Measurements from ENCODE around the gene UGT2B28.
"Not testable (repeated sequence)": the region's sequence is repeated elsewhere in the genome, so short reads cannot be mapped to it uniquely, and the experiment has no call there.

Gene UGT2B28

DNA sequence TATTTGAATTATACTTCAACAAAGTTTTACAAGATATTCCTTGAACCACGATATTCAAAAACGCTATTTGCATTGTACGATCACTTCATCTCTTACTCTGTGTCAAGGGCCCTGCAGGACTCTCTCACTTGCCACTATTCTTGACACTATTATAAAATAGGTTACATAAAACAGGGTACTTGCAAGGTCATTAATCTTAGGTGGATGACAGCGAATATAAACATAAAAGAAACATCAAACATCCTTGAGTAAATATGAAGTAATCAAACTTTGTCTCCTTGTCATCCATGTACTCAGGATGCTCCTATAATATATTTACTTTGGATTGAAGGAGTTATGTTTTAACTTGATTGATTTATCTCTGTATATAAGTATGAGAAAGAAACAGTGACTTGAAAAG is at the start of gene UGT2B28:
TSS of gene UGT2B28 (plus strand) at position 395 of the 400 bp plus-strand sequence. CDS start 26 bp downstream, outside the sequence.
- POLR2A ChIA-PET; H3K9me3 ChIP-seq (ENCODE audit: control insufficient read depth, insufficient read depth, low read depth, low read length); H3K27ac ChIP-seq (ENCODE audit: extremely low read depth, low read depth, low read length); H3K4me3 ChIP-seq (ENCODE audit: low read depth, low read length); H3K4me1 ChIP-seq (ENCODE audit: control insufficient read depth, insufficient read depth, low read length); H3K36me3 ChIP-seq (ENCODE audit: control insufficient read depth in 2 of 2, insufficient read depth in 1 of 2, low read length in 2 of 2); CTCF ChIA-PET: not testable (repeated sequence)

DNA sequence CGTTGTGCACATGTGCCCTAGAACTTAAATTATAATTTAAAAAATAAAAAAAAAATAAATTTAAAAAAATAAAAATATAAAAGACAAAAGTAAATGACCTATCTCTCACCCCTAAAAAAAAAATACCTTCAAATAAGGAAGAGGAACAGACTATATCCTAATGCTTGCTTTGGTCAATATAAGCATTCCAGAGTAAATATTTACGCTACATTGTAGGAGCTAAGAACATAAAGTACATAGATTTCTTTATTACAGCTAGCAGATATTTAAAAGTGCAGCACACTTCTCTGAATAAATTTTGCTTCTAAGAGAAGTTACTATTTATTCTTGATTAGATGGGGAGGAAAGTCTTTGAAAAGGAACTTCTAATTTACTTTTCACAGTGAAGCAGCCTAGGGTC is 41.2 kb upstream of the UGT2B28 start:
- TF ChIP-seq ZSCAN23 (tag by site-specific recombination; IDR thresholded peaks at IDR 0.05): no peak
- TF ChIP-seq ZNF777 (tag by site-specific recombination; IDR thresholded peaks at IDR 0.05; ENCODE audit: borderline replicate concordance): no peak
- TF ChIP-seq, protein P1, sequence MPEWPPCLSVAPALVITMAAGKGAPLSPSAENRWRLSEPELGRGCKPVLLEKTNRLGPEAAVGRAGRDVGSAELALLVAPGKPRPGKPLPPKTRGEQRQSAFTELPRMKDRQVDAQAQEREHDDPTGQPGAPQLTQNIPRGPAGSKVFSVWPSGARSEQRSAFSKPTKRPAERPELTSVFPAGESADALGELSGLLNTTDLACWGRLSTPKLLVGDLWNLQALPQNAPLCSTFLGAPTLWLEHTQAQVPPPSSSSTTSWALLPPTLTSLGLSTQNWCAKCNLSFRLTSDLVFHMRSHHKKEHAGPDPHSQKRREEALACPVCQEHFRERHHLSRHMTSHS (tag by site-specific recombination; IDR thresholded peaks at IDR 0.05): no peak
- TF ChIP-seq ZNF211 (tag by site-specific recombination; IDR thresholded peaks at IDR 0.05; ENCODE audit: low read depth): no peak
- no peak for TF ChIP-seq ZNF155 (tag by site-specific recombination; IDR thresholded peaks at IDR 0.05)
- CTCF ChIA-PET: interaction anchor here (0.6 kb wide), 1 partner anchor 268 kb away, joined by 3 read pairs; no protein-coding TSS in a partner anchor

DNA sequence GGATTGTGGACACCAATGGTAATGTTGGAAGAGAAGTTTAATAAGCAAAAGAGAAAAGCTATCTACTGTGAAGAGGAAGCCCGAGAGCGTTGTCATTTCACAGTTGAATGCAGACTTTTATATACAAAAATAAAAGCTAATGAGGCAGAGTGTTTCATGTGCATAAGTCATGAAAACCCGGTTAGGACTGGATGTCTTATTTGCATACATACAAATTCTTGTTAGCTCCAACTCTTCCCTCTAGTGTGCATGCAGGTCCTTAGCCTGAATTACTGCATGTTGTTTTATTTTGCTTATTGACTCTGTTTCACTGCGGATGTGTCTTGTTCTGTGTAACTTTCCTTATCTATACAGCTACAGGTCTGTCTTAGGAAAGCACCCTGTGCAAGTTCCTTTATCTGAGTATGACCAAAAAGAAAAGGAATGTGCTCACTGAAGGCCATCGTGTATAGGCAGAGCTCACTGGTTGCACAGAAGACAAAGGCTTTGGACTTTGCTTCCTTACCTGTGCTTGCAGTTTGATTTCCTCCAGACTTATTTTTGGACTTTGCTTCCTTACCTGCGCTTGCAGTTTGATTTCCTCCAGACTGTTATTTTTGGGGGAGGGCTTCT is 40.6 kb upstream of the UGT2B28 start:
- CTCF ChIA-PET: interaction anchor here (0.6 kb wide), 1 partner anchor 269 kb away, joined by 3 read pairs; no protein-coding TSS in a partner anchor
- Histone ChIP-seq H3K4me3 (ENCODE audit: low read depth, low read length) (no peak overlapping the region), H3K36me3 (ENCODE audit: control insufficient read depth in 2 of 2, insufficient read depth in 1 of 2, low read length in 2 of 2) (no peaks in the 10 kb centered on the region), H3K9me3 (ENCODE audit: control insufficient read depth, insufficient read depth, low read depth, low read length) (no peaks in the 10 kb centered on the region), H3K4me1 (ENCODE audit: control insufficient read depth, insufficient read depth, low read length) (no peaks in the 10 kb centered on the region), H3K27ac (ENCODE audit: extremely low read depth, low read depth, low read length) (no peak overlapping the region)
- TF ChIP-seq KLF1 (tag by site-specific recombination; IDR thresholded peaks at IDR 0.05) (no peak), GLIS1 (tag by site-specific recombination; IDR thresholded peaks at IDR 0.05) (no peak), ZNF791 (tag by site-specific recombination; IDR thresholded peaks at IDR 0.05) (no peak), ZNF610 (tag by site-specific recombination; IDR thresholded peaks at IDR 0.05; ENCODE audit: borderline replicate concordance) (no peak), SCRT1 (tag by site-specific recombination; IDR thresholded peaks at IDR 0.05; ENCODE audit: borderline replicate concordance) (no peak), ZNF521 (tag by site-specific recombination; IDR thresholded peaks at IDR 0.05) (no peak), ZNF211 (tag by site-specific recombination; IDR thresholded peaks at IDR 0.05; ENCODE audit: low read depth) (no peak), OVOL3 (tag by site-specific recombination; IDR thresholded peaks at IDR 0.05) (no peak), ZNF112 (tag by site-specific recombination; IDR thresholded peaks at IDR 0.05) (no peak), ZNF341 (tag by site-specific recombination; IDR thresholded peaks at IDR 0.05; ENCODE audit: low read depth) (no peak)
- TF ChIP-seq, protein P2, sequence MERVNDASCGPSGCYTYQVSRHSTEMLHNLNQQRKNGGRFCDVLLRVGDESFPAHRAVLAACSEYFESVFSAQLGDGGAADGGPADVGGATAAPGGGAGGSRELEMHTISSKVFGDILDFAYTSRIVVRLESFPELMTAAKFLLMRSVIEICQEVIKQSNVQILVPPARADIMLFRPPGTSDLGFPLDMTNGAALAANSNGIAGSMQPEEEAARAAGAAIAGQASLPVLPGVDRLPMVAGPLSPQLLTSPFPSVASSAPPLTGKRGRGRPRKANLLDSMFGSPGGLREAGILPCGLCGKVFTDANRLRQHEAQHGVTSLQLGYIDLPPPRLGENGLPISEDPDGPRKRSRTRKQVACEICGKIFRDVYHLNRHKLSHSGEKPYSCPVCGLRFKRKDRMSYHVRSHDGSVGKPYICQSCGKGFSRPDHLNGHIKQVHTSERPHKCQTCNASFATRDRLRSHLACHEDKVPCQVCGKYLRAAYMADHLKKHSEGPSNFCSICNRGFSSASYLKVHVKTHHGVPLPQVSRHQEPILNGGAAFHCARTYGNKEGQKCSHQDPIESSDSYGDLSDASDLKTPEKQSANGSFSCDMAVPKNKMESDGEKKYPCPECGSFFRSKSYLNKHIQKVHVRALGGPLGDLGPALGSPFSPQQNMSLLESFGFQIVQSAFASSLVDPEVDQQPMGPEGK (tag by site-specific recombination; IDR thresholded peaks at IDR 0.05): no peak
- TF ChIP-seq, protein P3, sequence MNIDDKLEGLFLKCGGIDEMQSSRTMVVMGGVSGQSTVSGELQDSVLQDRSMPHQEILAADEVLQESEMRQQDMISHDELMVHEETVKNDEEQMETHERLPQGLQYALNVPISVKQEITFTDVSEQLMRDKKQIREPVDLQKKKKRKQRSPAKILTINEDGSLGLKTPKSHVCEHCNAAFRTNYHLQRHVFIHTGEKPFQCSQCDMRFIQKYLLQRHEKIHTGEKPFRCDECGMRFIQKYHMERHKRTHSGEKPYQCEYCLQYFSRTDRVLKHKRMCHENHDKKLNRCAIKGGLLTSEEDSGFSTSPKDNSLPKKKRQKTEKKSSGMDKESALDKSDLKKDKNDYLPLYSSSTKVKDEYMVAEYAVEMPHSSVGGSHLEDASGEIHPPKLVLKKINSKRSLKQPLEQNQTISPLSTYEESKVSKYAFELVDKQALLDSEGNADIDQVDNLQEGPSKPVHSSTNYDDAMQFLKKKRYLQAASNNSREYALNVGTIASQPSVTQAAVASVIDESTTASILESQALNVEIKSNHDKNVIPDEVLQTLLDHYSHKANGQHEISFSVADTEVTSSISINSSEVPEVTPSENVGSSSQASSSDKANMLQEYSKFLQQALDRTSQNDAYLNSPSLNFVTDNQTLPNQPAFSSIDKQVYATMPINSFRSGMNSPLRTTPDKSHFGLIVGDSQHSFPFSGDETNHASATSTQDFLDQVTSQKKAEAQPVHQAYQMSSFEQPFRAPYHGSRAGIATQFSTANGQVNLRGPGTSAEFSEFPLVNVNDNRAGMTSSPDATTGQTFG (tag by site-specific recombination; IDR thresholded peaks at IDR 0.05; ENCODE audit: borderline replicate concordance): no peak
- TF ChIP-seq, protein P4, sequence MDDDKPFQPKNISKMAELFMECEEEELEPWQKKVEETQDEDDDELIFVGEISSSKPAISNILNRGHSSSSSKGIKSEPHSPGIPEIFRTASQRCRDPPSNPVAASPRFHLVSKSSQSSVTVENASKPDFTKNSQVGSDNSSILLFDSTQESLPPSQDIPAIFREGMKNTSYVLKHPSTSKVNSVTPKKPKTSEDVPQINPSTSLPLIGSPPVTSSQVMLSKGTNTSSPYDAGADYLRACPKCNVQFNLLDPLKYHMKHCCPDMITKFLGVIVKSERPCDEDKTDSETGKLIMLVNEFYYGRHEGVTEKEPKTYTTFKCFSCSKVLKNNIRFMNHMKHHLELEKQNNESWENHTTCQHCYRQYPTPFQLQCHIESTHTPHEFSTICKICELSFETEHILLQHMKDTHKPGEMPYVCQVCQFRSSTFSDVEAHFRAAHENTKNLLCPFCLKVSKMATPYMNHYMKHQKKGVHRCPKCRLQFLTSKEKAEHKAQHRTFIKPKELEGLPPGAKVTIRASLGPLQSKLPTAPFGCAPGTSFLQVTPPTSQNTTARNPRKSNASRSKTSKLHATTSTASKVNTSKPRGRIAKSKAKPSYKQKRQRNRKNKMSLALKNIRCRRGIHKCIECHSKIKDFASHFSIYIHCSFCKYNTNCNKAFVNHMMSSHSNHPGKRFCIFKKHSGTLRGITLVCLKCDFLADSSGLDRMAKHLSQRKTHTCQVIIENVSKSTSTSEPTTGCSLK (tag by site-specific recombination; IDR thresholded peaks at IDR 0.05): no peak
- POLR2A ChIA-PET: no interaction called here

More for the DNA sequence above, 41.2 kb upstream of the UGT2B28 start:
- Histone ChIP-seq H3K4me1 (ENCODE audit: control insufficient read depth, insufficient read depth, low read length) (no peaks in the 10 kb centered on the region), H3K4me3 (ENCODE audit: low read depth, low read length) (no peak overlapping the region), H3K36me3 (ENCODE audit: control insufficient read depth in 2 of 2, insufficient read depth in 1 of 2, low read length in 2 of 2) (no peaks in the 10 kb centered on the region), H3K27ac (ENCODE audit: extremely low read depth, low read depth, low read length) (no peak overlapping the region), H3K9me3 (ENCODE audit: control insufficient read depth, insufficient read depth, low read depth, low read length) (no peaks in the 10 kb centered on the region)
- POLR2A ChIA-PET: no interaction called here

DNA sequence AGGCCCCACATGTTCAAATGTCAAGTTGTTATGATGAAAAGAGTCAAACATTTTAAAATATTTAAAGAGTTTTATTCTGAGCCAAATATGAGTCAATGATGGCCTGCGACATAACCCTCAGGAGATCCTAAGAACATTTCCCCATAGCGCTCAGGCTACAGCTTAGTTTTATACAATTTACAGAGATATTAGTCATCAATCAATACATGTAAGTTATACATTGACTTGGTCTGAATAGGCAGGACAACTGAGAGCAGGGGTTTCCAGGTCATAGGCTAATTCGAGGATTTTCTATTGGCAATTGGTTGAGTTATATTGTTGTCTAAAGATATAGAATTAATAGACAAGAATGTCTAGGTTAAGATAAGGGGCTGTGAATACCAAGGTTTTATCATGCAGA is 39.5 kb upstream of the UGT2B28 start:
- H3K36me3 ChIP-seq (ENCODE audit: control insufficient read depth in 2 of 2, insufficient read depth in 1 of 2, low read length in 2 of 2); H3K4me3 ChIP-seq (ENCODE audit: low read depth, low read length); H3K27ac ChIP-seq (ENCODE audit: extremely low read depth, low read depth, low read length); H3K9me3 ChIP-seq (ENCODE audit: control insufficient read depth, insufficient read depth, low read depth, low read length); H3K4me1 ChIP-seq (ENCODE audit: control insufficient read depth, insufficient read depth, low read length); POLR2A ChIA-PET; CTCF ChIA-PET: not testable (repeated sequence)

DNA sequence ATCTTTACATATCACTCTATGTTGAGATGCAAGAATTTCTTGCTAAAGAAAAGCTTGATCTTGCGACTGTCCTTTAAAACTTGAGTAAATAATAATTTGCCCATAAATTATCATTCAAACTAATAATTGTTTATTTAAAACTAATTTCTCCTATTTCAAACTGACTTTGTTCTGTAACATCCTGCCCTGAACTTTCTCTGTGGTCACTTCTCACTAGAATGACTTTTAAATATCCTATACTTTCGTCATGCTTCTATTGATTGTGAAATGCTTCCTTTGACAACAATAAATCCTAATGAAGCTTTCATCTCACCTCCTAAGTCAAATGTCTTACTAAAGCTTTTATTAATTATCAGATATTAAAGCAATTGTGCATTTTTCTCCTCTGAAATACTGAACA is 38.5 kb upstream of the UGT2B28 start:
- H3K4me1 ChIP-seq (ENCODE audit: control insufficient read depth, insufficient read depth, low read length); H3K27ac ChIP-seq (ENCODE audit: extremely low read depth, low read depth, low read length); H3K9me3 ChIP-seq (ENCODE audit: control insufficient read depth, insufficient read depth, low read depth, low read length); H3K36me3 ChIP-seq (ENCODE audit: control insufficient read depth in 2 of 2, insufficient read depth in 1 of 2, low read length in 2 of 2); H3K4me3 ChIP-seq (ENCODE audit: low read depth, low read length); CTCF ChIA-PET; POLR2A ChIA-PET: not testable (repeated sequence)

Data from HEK293 (cell line).